ENCODE measurements around the gene TAF4B.

GRCh38 chr18:26409091-26409490 lies 182.8 kb downstream of the TAF4B start:
- TF ChIP-seq CTCF (IDR thresholded peaks at IDR 0.05), result no peak
- no peak for TF ChIP-seq POLR2A (IDR thresholded peaks at IDR 0.05)

Data from testis (tissue), 2 donors.